ENCODE data around the gene ESR1. TPM values are rescaled to one million over a fixed set of nuclear protein-coding genes. Genes with fewer than 3 reads are reported as not detected.
"Not testable (repeated sequence)": the region's sequence is repeated elsewhere in the genome, so short reads cannot be mapped to it uniquely, and the experiment has no call there.

Gene ESR1
- total RNA-seq, 1 experiment from 2014 or later, result 0.23 TPM

- DNase-seq (ENCODE audit: low read depth), result no peak
Observed at GRCh38 chr6:152053332-152053731, 245.8 kb downstream of the ESR1 start.

- peak; percentile 20 for DNase-seq (ENCODE audit: low read depth)
Observed at GRCh38 chr6:152054441-152054840, 247.0 kb downstream of the ESR1 start.

- no peak for DNase-seq (ENCODE audit: low read depth)
Observed at GRCh38 chr6:152055517-152055916, 248.0 kb downstream of the ESR1 start.

GRCh38 chr6:152057832-152058498 lies 250.5 kb downstream of the ESR1 start:
- no peak for DNase-seq (ENCODE audit: low read depth)

GRCh38 chr6:152059909-152060308 lies 252.4 kb downstream of the ESR1 start:
- no peak for DNase-seq (ENCODE audit: low read depth)

- no peak for DNase-seq (ENCODE audit: low read depth)
Observed at GRCh38 chr6:152062476-152062875, 255.0 kb downstream of the ESR1 start.

GRCh38 chr6:152063170-152063921 lies 255.9 kb downstream of the ESR1 start:
- no peak for DNase-seq (ENCODE audit: low read depth)

- no peak for DNase-seq (ENCODE audit: low read depth)
Observed at GRCh38 chr6:152068622-152069261, 261.3 kb downstream of the ESR1 start.

GRCh38 chr6:152070556-152070955 lies 263.1 kb downstream of the ESR1 start:
- no peak for DNase-seq (ENCODE audit: low read depth)

GRCh38 chr6:152071318-152071717 lies 263.8 kb downstream of the ESR1 start:
- no peak for DNase-seq (ENCODE audit: low read depth)

- no peak for DNase-seq (ENCODE audit: low read depth)
Observed at GRCh38 chr6:152071843-152072242, 264.4 kb downstream of the ESR1 start.

GRCh38 chr6:152076242-152076641 lies 268.8 kb downstream of the ESR1 start:
- not testable (repeated sequence) for DNase-seq (ENCODE audit: low read depth)

GRCh38 chr6:152078001-152078400 lies 270.5 kb downstream of the ESR1 start:
- no peak for DNase-seq (ENCODE audit: low read depth)

- DNase-seq (ENCODE audit: low read depth), result no peak
Observed at GRCh38 chr6:152078804-152079203, 271.3 kb downstream of the ESR1 start.

GRCh38 chr6:152085451-152085921 lies 278.0 kb downstream of the ESR1 start:
- peak; percentile 67 for DNase-seq (ENCODE audit: low read depth)

GRCh38 chr6:152086223-152086873 lies 278.9 kb downstream of the ESR1 start:
- peak; percentile 72 for DNase-seq (ENCODE audit: low read depth)

GRCh38 chr6:152087096-152087495 lies 279.6 kb downstream of the ESR1 start:
- DNase-seq (ENCODE audit: low read depth), result peak; percentile 37

- DNase-seq (ENCODE audit: low read depth), result peak; percentile 90
Observed at GRCh38 chr6:152087701-152088100, 280.2 kb downstream of the ESR1 start.

- DNase-seq (ENCODE audit: low read depth), result peak; percentile 68
Observed at GRCh38 chr6:152089992-152090391, 282.5 kb downstream of the ESR1 start.

- no peak for DNase-seq (ENCODE audit: low read depth)
Observed at GRCh38 chr6:152091201-152091600, 283.7 kb downstream of the ESR1 start.

- DNase-seq (ENCODE audit: low read depth), result peak; percentile 27
Observed at GRCh38 chr6:152091851-152092341, 284.4 kb downstream of the ESR1 start.

GRCh38 chr6:152093711-152094110 lies 286.2 kb downstream of the ESR1 start:
- no peak for DNase-seq (ENCODE audit: low read depth)

Measured in LHCN-M2 (cell line).